NCI-H146 (cell line): ENCODE measurements around the gene WT1.
"Not testable (repeated sequence)": the region's sequence is repeated elsewhere in the genome, so short reads cannot be mapped to it uniquely, and the experiment has no call there.

Experiments
- DNase-seq: peaks from one replicate; lab custom pipeline; 2025; lab: John Stamatoyannopoulos, UW

The WT1 gene

GRCh38 chr11:32387411-32387810 is 47.9 kb downstream of the WT1 start:
- DNase-seq: no peak

- DNase-seq: no peak
Measured at GRCh38 chr11:32386770-32387377, 48.5 kb downstream of the WT1 start.

- no peak for DNase-seq
Measured at GRCh38 chr11:32385998-32386397, 49.3 kb downstream of the WT1 start.

GRCh38 chr11:32382339-32383049 is 52.8 kb downstream of the WT1 start:
- no peak for DNase-seq

- DNase-seq: no peak
Measured at GRCh38 chr11:32381179-32381578, 54.2 kb downstream of the WT1 start.

- DNase-seq: no peak
Measured at GRCh38 chr11:32379719-32380118, 55.6 kb downstream of the WT1 start.

- no peak for DNase-seq
Measured at GRCh38 chr11:32375826-32376225, 59.5 kb downstream of the WT1 start.

GRCh38 chr11:32374261-32374711 is 61.1 kb downstream of the WT1 start:
- DNase-seq: peak; percentile 15

GRCh38 chr11:32369987-32370386 is 65.4 kb downstream of the WT1 start:
- DNase-seq: not testable (repeated sequence)

- no peak for DNase-seq
Measured at GRCh38 chr11:32366666-32367065, 68.7 kb downstream of the WT1 start.

- no peak for DNase-seq
Measured at GRCh38 chr11:32365192-32365591, 70.1 kb downstream of the WT1 start.

GRCh38 chr11:32358729-32359128 is 76.6 kb downstream of the WT1 start:
- DNase-seq: no peak

- no peak for DNase-seq
Measured at GRCh38 chr11:32353884-32354283, 81.5 kb downstream of the WT1 start.

- DNase-seq: no peak
Measured at GRCh38 chr11:32348502-32348901, 86.8 kb downstream of the WT1 start.

- DNase-seq: no peak
Measured at GRCh38 chr11:32344946-32345345, 90.4 kb downstream of the WT1 start.

GRCh38 chr11:32343325-32344008 is 91.9 kb downstream of the WT1 start:
- DNase-seq: no peak

- DNase-seq: no peak
Measured at GRCh38 chr11:32341620-32342613, 93.4 kb downstream of the WT1 start.

- no peak for DNase-seq
Measured at GRCh38 chr11:32340181-32340580, 95.2 kb downstream of the WT1 start.
